ENCODE data around the gene ITGBL1. TPM values are rescaled to one million over a fixed set of nuclear protein-coding genes. Genes with fewer than 3 reads are reported as not detected.

The ITGBL1 gene
- total RNA-seq, 4 donors from 2014 or later, result 0.83 to 28.0 (median 3.0) TPM

DNA sequence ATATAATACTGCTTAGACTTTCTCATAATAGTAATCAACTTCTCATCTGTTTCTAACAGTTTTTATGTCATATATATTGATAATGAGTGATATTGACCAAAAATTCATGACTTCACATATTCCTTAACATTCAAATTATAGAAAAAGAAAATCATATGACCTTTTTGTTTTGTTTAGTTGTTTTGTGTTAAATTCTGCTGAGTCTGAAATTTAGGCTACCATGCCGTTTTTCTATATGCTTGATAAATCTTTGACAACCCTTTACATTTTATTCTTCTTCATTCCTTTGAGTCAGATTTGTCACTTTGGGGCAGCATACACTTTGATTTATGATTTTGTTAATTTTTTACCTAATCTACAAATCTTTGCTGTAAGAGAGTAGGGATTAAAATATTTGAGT lies 176.4 kb downstream of the ITGBL1 start:
- DNase-seq, result no peak
- Histone ChIP-seq H3K4me1 (peaks cover 2 to 20% (median 4%) of the 10 kb centered on the region in 3 donors), H3K4me3 (no peak overlapping the region), H3K36me3 (no peaks in the 10 kb centered on the region), H3K27me3 (no peaks in the 10 kb centered on the region), H3K27ac (no peak overlapping the region), H3K9me3 (no peaks in the 10 kb centered on the region)
- TF ChIP-seq CTCF (IDR thresholded peaks at IDR 0.05), result no peak
- TF ChIP-seq POLR2A (IDR thresholded peaks at IDR 0.05), result no peak
- intact Hi-C loops (cut with DNase I), result no loop called here
- 75 to 77% methylated on average over 1 of the region's 1 CpG for WGBS, 2 donors

- no peak for DNase-seq
- Histone ChIP-seq H3K27me3 (no peaks in the 10 kb centered on the region), H3K4me3 (no peak overlapping the region), H3K36me3 (no peaks in the 10 kb centered on the region), H3K9me3 (no peaks in the 10 kb centered on the region), H3K4me1 (peaks cover 0 to 7% (median 4%) of the 10 kb centered on the region in 3 donors), H3K27ac (no peak overlapping the region)
- intact Hi-C loops (cut with DNase I), result no loop called here
- TF ChIP-seq POLR2A (IDR thresholded peaks at IDR 0.05), result no peak
- TF ChIP-seq CTCF (IDR thresholded peaks at IDR 0.05), result no peak
Measured at GRCh38 chr13:101631395-101631794, 178.9 kb downstream of the ITGBL1 start.

GRCh38 chr13:101634142-101634541 lies 181.7 kb downstream of the ITGBL1 start:
- DNase-seq, result no peak
- Histone ChIP-seq H3K9me3 (no peaks in the 10 kb centered on the region), H3K36me3 (no peaks in the 10 kb centered on the region), H3K4me1 (no peaks in the 10 kb centered on the region), H3K4me3 (no peak overlapping the region), H3K27me3 (no peaks in the 10 kb centered on the region), H3K27ac (no peak overlapping the region)
- no peak for TF ChIP-seq POLR2A (IDR thresholded peaks at IDR 0.05)
- no peak for TF ChIP-seq CTCF (IDR thresholded peaks at IDR 0.05)
- intact Hi-C loops (cut with DNase I), result no loop called here
- 80 to 89% methylated on average over 2 of the region's 2 CpGs for WGBS, 2 donors

GRCh38 chr13:101639711-101640110 lies 187.2 kb downstream of the ITGBL1 start:
- H3K27me3 ChIP-seq, result no peaks in the 10 kb centered on the region
- no peak overlapping the region for H3K4me3 ChIP-seq
- H3K36me3 ChIP-seq, result no peaks in the 10 kb centered on the region
- WGBS, 2 donors, result 57 to 63% methylated on average over 1 of the region's 1 CpG
- TF ChIP-seq CTCF (IDR thresholded peaks at IDR 0.05) (no peak), POLR2A (IDR thresholded peaks at IDR 0.05) (no peak)
- intact Hi-C loops (cut with DNase I), result no loop called here
- no peaks in the 10 kb centered on the region for H3K9me3 ChIP-seq
- no peak overlapping the region for H3K27ac ChIP-seq
- H3K4me1 ChIP-seq, result no peaks in the 10 kb centered on the region
- no peak for DNase-seq

GRCh38 chr13:101640788-101641400 lies 188.4 kb downstream of the ITGBL1 start:
- 44 to 54% methylated on average over 2 of the region's 2 CpGs for WGBS, 2 donors

GRCh38 chr13:101645871-101646270 lies 193.4 kb downstream of the ITGBL1 start:
- Histone ChIP-seq H3K9me3 (no peaks in the 10 kb centered on the region), H3K4me1 (no peaks in the 10 kb centered on the region), H3K27me3 (no peaks in the 10 kb centered on the region), H3K36me3 (no peaks in the 10 kb centered on the region), H3K4me3 (no peak overlapping the region), H3K27ac (no peak overlapping the region)
- TF ChIP-seq POLR2A (IDR thresholded peaks at IDR 0.05) (no peak), CTCF (IDR thresholded peaks at IDR 0.05) (no peak)
- DNase-seq, result no peak
- intact Hi-C loops (cut with DNase I), result no loop called here
- 63 to 73% methylated on average over 1 of the region's 1 CpG for WGBS, 2 donors

More at GRCh38 chr13:101640788-101641400, 188.4 kb downstream of the ITGBL1 start:
- intact Hi-C loops (cut with DNase I), result no loop called here
- Histone ChIP-seq H3K4me1 (no peaks in the 10 kb centered on the region), H3K27me3 (no peaks in the 10 kb centered on the region), H3K36me3 (no peaks in the 10 kb centered on the region), H3K27ac (no peak overlapping the region), H3K9me3 (no peaks in the 10 kb centered on the region), H3K4me3 (no peak overlapping the region)
- no peak for TF ChIP-seq POLR2A (IDR thresholded peaks at IDR 0.05)
- DNase-seq, result no peak
